Parathyroid adenoma (tissue), 2 donors: ENCODE data around the gene B4GALT6.

Source experiments
- H2AFZ ChIP-seq: fragments of 300-600 bp; sonication (generic); one replicate; pipeline ENCODE4 v1.7.0; 2017; ENCODE audit warnings: antibody characterized with exemption, mild to moderate bottlenecking
- H3K27ac ChIP-seq: fragments of 300-600 bp; sonication (generic); one replicate; pipeline ENCODE4 v1.7.0; 2017
- H3K27me3 ChIP-seq: fragments of 300-600 bp; sonication (generic); one replicate; pipeline ENCODE4 v1.7.0; 2017; ENCODE audit warnings: low read length; ENCODE audit not compliant: control insufficient read depth, insufficient read depth
- H3K36me3 ChIP-seq: fragments of 300-600 bp; sonication (generic); one replicate; pipeline ENCODE4 v1.7.0; 2017; ENCODE audit warnings: low read length; ENCODE audit not compliant: control insufficient read depth, insufficient read depth
- H3K4me1 ChIP-seq: fragments of 300-600 bp; sonication (generic); one replicate; pipeline ENCODE4 v1.7.0; 2017; ENCODE audit warnings: control low read depth
- H3K4me2 ChIP-seq: fragments of 300-600 bp; sonication (generic); one replicate; pipeline ENCODE4 v1.7.0; 2017; ENCODE audit warnings: low read length
- H3K4me3 ChIP-seq: fragments of 300-600 bp; sonication (generic); one replicate; pipeline ENCODE4 v1.7.0; 2017; ENCODE audit warnings: low read depth, low read length
- H3K79me2 ChIP-seq: fragments of 300-600 bp; sonication (generic); one replicate; pipeline ENCODE4 v1.7.0; 2017; ENCODE audit warnings: control low read depth
- H3K9ac ChIP-seq: fragments of 300-600 bp; sonication (generic); one replicate; pipeline ENCODE4 v1.7.0; 2017; ENCODE audit warnings: mild to moderate bottlenecking
- H3K9me3 ChIP-seq: fragments of 300-600 bp; sonication (generic); one replicate; pipeline ENCODE4 v1.7.0; 2017; ENCODE audit warnings: low read length; ENCODE audit not compliant: control insufficient read depth
- CTCF ChIP-seq: fragments of 300-600 bp; sonication (generic); IDR thresholded peaks from one replicate; pipeline ENCODE4 v1.7.0; 2017; ENCODE audit warnings: antibody characterized with exemption, mild to moderate bottlenecking
- donor health status: primary hyperparathyroidism.

Gene B4GALT6

DNA sequence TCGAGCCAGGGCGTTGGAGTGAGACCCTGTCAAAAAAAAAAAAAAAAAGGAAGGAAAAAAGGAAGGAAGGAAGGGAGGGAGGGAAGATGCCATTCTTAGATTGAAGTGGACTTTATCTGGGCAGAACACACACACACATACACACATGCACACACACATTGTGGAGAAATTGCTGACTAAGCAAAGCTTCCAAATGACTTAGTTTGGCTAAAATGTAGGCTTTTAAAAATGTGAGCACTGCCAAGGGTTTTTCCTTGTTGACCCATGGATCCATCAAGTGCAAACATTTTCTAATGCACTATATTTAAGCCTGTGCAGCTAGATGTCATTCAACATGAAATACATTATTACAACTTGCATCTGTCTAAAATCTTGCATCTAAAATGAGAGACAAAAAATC lies 93.3 kb downstream of the B4GALT6 start:
- H3K36me3 ChIP-seq, result no peaks in the 10 kb centered on the region
- no peaks in the 10 kb centered on the region for H3K79me2 ChIP-seq
- no peaks in the 10 kb centered on the region for H3K9me3 ChIP-seq
- no peak overlapping the region for H3K4me2 ChIP-seq
- peak overlapping the region; percentile 6 for H3K27ac ChIP-seq
- H3K9ac ChIP-seq, result no peak overlapping the region
- H3K4me1 ChIP-seq, result peaks cover 9% of the 10 kb centered on the region
- H3K4me3 ChIP-seq, result no peak overlapping the region
- TF ChIP-seq CTCF, result no peak
- H3K27me3 ChIP-seq, result no peaks in the 10 kb centered on the region
- H2AFZ ChIP-seq, result no peak overlapping the region

GRCh38 chr18:31590570-31590969 lies 93.8 kb downstream of the B4GALT6 start:
- no peaks in the 10 kb centered on the region for H3K79me2 ChIP-seq
- no peak overlapping the region for H3K4me3 ChIP-seq
- peaks cover 9% of the 10 kb centered on the region for H3K4me1 ChIP-seq
- no peak overlapping the region for H3K27ac ChIP-seq
- H2AFZ ChIP-seq, result no peak overlapping the region
- no peak for TF ChIP-seq CTCF
- no peak overlapping the region for H3K9ac ChIP-seq
- H3K27me3 ChIP-seq, result no peaks in the 10 kb centered on the region
- no peak overlapping the region for H3K4me2 ChIP-seq
- no peaks in the 10 kb centered on the region for H3K36me3 ChIP-seq
- no peaks in the 10 kb centered on the region for H3K9me3 ChIP-seq

DNA sequence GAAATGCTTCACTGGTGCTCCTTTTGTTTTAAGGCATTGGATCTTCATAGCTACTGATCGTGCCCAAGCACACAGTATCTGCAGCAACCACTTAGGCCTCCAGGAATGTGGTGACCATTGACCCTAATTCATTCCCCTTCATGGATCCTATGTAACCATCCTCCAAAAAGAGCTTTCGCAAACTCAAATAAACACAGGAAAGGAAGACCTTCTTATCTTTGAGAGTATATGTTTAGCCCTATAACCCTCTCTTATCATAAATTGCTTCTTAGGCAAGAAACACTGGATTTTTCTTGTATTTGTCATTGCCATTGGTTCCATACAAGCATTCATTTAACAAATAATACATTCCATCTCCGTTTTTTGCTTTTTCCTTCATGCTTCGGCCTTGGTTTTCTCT lies 96.9 kb downstream of the B4GALT6 start:
- H3K36me3 ChIP-seq, result no peaks in the 10 kb centered on the region
- H3K79me2 ChIP-seq, result no peaks in the 10 kb centered on the region
- H3K27me3 ChIP-seq, result no peaks in the 10 kb centered on the region
- H3K4me1 ChIP-seq, result peaks cover 9% of the 10 kb centered on the region
- no peak overlapping the region for H3K4me2 ChIP-seq
- H3K9me3 ChIP-seq, result no peaks in the 10 kb centered on the region
- no peak for TF ChIP-seq CTCF
- no peak overlapping the region for H3K4me3 ChIP-seq
- H2AFZ ChIP-seq, result no peak overlapping the region
- H3K27ac ChIP-seq, result no peak overlapping the region
- H3K9ac ChIP-seq, result no peak overlapping the region

- Histone ChIP-seq H2AFZ (no peak overlapping the region), H3K27me3 (no peaks in the 10 kb centered on the region), H3K27ac (no peak overlapping the region), H3K9me3 (no peaks in the 10 kb centered on the region), H3K4me2 (no peak overlapping the region), H3K9ac (no peak overlapping the region), H3K4me3 (no peak overlapping the region), H3K4me1 (peaks cover 8% of the 10 kb centered on the region), H3K36me3 (no peaks in the 10 kb centered on the region), H3K79me2 (no peaks in the 10 kb centered on the region)
- no peak for TF ChIP-seq CTCF
Measured at GRCh38 chr18:31586616-31587015, 97.8 kb downstream of the B4GALT6 start.

DNA sequence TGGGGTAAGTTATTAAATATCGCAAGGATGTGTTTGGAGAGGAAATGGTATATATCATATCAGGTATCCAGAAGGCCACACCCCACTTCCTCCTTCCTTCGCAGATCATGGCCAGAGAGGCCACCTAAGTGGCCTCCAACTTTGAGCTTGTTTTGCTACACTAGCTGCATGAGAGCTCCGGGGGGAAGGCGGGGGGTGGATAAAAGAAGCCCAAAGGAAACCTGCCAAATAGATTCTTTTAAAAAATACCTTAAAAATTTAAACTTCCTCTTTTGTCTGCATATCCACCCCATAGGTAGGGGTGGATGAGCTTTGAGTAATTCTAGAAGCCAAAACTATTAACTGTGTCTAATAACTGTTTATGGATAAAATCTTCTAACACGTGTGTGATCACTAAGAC lies 98.4 kb downstream of the B4GALT6 start:
- Histone ChIP-seq H3K27ac (no peak overlapping the region), H3K4me2 (no peak overlapping the region), H3K27me3 (no peaks in the 10 kb centered on the region), H3K79me2 (no peaks in the 10 kb centered on the region), H3K4me3 (no peak overlapping the region), H3K36me3 (no peaks in the 10 kb centered on the region), H2AFZ (no peak overlapping the region), H3K9me3 (no peaks in the 10 kb centered on the region), H3K9ac (no peak overlapping the region), H3K4me1 (peaks cover 2% of the 10 kb centered on the region)
- no peak for TF ChIP-seq CTCF
